ENCODE results near the gene MPIG6B. TPM values are rescaled to one million over a fixed set of nuclear protein-coding genes. Genes with fewer than 3 reads are reported as not detected.
"Not testable (repeated sequence)": the region's sequence is repeated elsewhere in the genome, so short reads cannot be mapped to it uniquely, and the experiment has no call there.

The MPIG6B gene
- total RNA-seq, 2 experiments from 2014 or later, result 0.15 to 0.19 TPM

- DNase-seq, result no peak
- H3K4me3 Mint-ChIP-seq, result no peak overlapping the region
- ChIA-PET CTCF (interaction anchor here (0.6 kb wide), 2 partner anchors 81 to 195 kb away, joined by 3 read pairs; no protein-coding TSS in a partner anchor), POLR2A (no interaction called here)
- no peak overlapping the region for H3K27ac Mint-ChIP-seq
- H3K9me3 Mint-ChIP-seq, result no peaks in the 10 kb centered on the region
- no peaks in the 10 kb centered on the region for H3K27me3 Mint-ChIP-seq
- H3K36me3 Mint-ChIP-seq (ENCODE audit: low read depth), result peaks cover 12% of the 10 kb centered on the region
- peaks cover 28% of the 10 kb centered on the region for H3K4me1 Mint-ChIP-seq
These were observed 17.2 kb upstream of the MPIG6B start for GRCh38 chr6:31705931-31706330.

- no peak within 1 kb of the TSS for H3K4me3 Mint-ChIP-seq
- peaks cover 28% of the 10 kb centered on the region for H3K4me1 Mint-ChIP-seq
- H3K9me3 Mint-ChIP-seq, result no peaks in the 10 kb centered on the region
- DNase-seq, result no peak
- H3K27ac Mint-ChIP-seq, result no peak within 1 kb of the TSS
- ChIA-PET POLR2A (no interaction called here), CTCF (interaction anchor here (0.6 kb wide), 1 partner anchor 194 kb away, joined by 3 read pairs; no protein-coding TSS in a partner anchor)
- H3K36me3 Mint-ChIP-seq (ENCODE audit: low read depth), result peaks cover 7% of the 10 kb centered on the region
- no peaks in the 10 kb centered on the region for H3K27me3 Mint-ChIP-seq
These were observed 16.6 kb upstream of the MPIG6B start, which contains the start of gene LY6G6F for GRCh38 chr6:31706599-31706998. Gene LY6G6F, plus strand, starts transcription at chr6:31706866. Its CDS starts 41 bp downstream, at chr6:31706907.

- Mint-ChIP-seq H3K4me1 (peaks cover 31% of the 10 kb centered on the region), H3K27ac (no peak overlapping the region), H3K9me3 (no peaks in the 10 kb centered on the region), H3K27me3 (peaks cover 1% of the 10 kb centered on the region), H3K36me3 (ENCODE audit: low read depth) (peaks cover 1% of the 10 kb centered on the region), H3K4me3 (no peak overlapping the region)
- CTCF ChIA-PET, result no interaction called here
- POLR2A ChIA-PET, result no interaction called here
- no peak for DNase-seq
These were observed 15.5 kb upstream of the MPIG6B start for GRCh38 chr6:31707701-31708100.

- Mint-ChIP-seq H3K4me1 (peaks cover 32% of the 10 kb centered on the region), H3K4me3 (no peak overlapping the region), H3K36me3 (ENCODE audit: low read depth) (no peaks in the 10 kb centered on the region), H3K9me3 (no peaks in the 10 kb centered on the region), H3K27me3 (peaks cover 5% of the 10 kb centered on the region), H3K27ac (no peak overlapping the region)
- POLR2A ChIA-PET, result no interaction called here
- CTCF ChIA-PET, result no interaction called here
- DNase-seq, result no peak
These were observed 14.9 kb upstream of the MPIG6B start for GRCh38 chr6:31708224-31708623.

GRCh38 chr6:31709157-31709556 lies 14.0 kb upstream of the MPIG6B start:
- DNase-seq, POLR2A ChIA-PET: not testable (repeated sequence)
- CTCF ChIA-PET, result interaction anchor here (1.2 kb wide), 1 partner anchor 22 kb away, joined by 6 read pairs; no protein-coding TSS in a partner anchor

GRCh38 chr6:31710523-31711219 lies 12.5 kb upstream of the MPIG6B start:
- peaks cover 7% of the 10 kb centered on the region for H3K27me3 Mint-ChIP-seq
- CTCF ChIA-PET, result interaction anchor here (0.5 to 1.1 kb wide), 3 partner anchors 17 to 144 kb away, joined by 3 read pairs; no protein-coding TSS in a partner anchor
- H3K4me1 Mint-ChIP-seq, result peaks cover 29% of the 10 kb centered on the region
- peak overlapping the region; percentile 48 for H3K27ac Mint-ChIP-seq
- POLR2A ChIA-PET, result no interaction called here
- H3K4me3 Mint-ChIP-seq, result no peak overlapping the region
- H3K36me3 Mint-ChIP-seq (ENCODE audit: low read depth), result no peaks in the 10 kb centered on the region
- DNase-seq, result no peak
- H3K9me3 Mint-ChIP-seq, result no peaks in the 10 kb centered on the region

More at GRCh38 chr6:31709157-31709556, 14.0 kb upstream of the MPIG6B start:
- H3K36me3 Mint-ChIP-seq (ENCODE audit: low read depth); H3K9me3 Mint-ChIP-seq; H3K4me3 Mint-ChIP-seq; H3K27ac Mint-ChIP-seq; H3K27me3 Mint-ChIP-seq: not testable (repeated sequence)
- peaks cover 29% of the 10 kb centered on the region for H3K4me1 Mint-ChIP-seq

- H3K27me3 Mint-ChIP-seq, result peaks cover 7% of the 10 kb centered on the region
- peak overlapping the region; percentile 72 for H3K27ac Mint-ChIP-seq
- no peak for DNase-seq
- H3K9me3 Mint-ChIP-seq, result no peaks in the 10 kb centered on the region
- POLR2A ChIA-PET, result no interaction called here
- H3K4me3 Mint-ChIP-seq, result no peak overlapping the region
- CTCF ChIA-PET, result interaction anchor here (0.5 to 1.4 kb wide), 6 partner anchors 8 to 145 kb away, joined by 3 read pairs; partner anchors contain the start of genes ABHD16A and DDAH2
- no peaks in the 10 kb centered on the region for H3K36me3 Mint-ChIP-seq (ENCODE audit: low read depth)
- peaks cover 29% of the 10 kb centered on the region for H3K4me1 Mint-ChIP-seq
These were observed 11.9 kb upstream of the MPIG6B start for GRCh38 chr6:31711233-31711632.

GRCh38 chr6:31712296-31712695 lies 10.9 kb upstream of the MPIG6B start:
- Mint-ChIP-seq H3K4me3 (no peak overlapping the region), H3K27me3 (peaks cover 7% of the 10 kb centered on the region), H3K27ac (peak overlapping the region; percentile 25), H3K9me3 (no peaks in the 10 kb centered on the region), H3K4me1 (peaks cover 29% of the 10 kb centered on the region), H3K36me3 (ENCODE audit: low read depth) (no peaks in the 10 kb centered on the region)
- CTCF ChIA-PET, result interaction anchor here (0.7 to 2.6 kb wide), 5 partner anchors 9 to 113 kb away, joined by 3 to 13 read pairs (median 3); partner anchors contain the start of genes ABHD16A, DDAH2, LY6G6C and MPIG6B
- DNase-seq, result peak; percentile 38
- POLR2A ChIA-PET, result no interaction called here

- POLR2A ChIA-PET, result no interaction called here
- CTCF ChIA-PET, result interaction anchor here (0.8 to 2.6 kb wide), 3 partner anchors 9 to 69 kb away, joined by 3 to 13 read pairs (median 4); partner anchors contain the start of genes LY6G6C and MPIG6B
- no peaks in the 10 kb centered on the region for H3K36me3 Mint-ChIP-seq (ENCODE audit: low read depth)
These were observed 9.7 kb upstream of the MPIG6B start for GRCh38 chr6:31713465-31713864.

GRCh38 chr6:31713991-31714684 lies 9.0 kb upstream of the MPIG6B start:
- Mint-ChIP-seq H3K4me3 (no peak overlapping the region), H3K36me3 (ENCODE audit: low read depth) (no peaks in the 10 kb centered on the region), H3K27me3 (peaks cover 7% of the 10 kb centered on the region), H3K9me3 (no peaks in the 10 kb centered on the region), H3K4me1 (peaks cover 29% of the 10 kb centered on the region), H3K27ac (peak overlapping the region; percentile 38)
- DNase-seq, result no peak
- POLR2A ChIA-PET, result no interaction called here
- CTCF ChIA-PET, result interaction anchor here (0.8 to 2.6 kb wide), 5 partner anchors 8 to 69 kb away, joined by 3 to 13 read pairs (median 4); partner anchors contain the start of genes ABHD16A, LY6G6C and MPIG6B

More at GRCh38 chr6:31713465-31713864, 9.7 kb upstream of the MPIG6B start:
- DNase-seq, result no peak
- Mint-ChIP-seq H3K27ac (no peak overlapping the region), H3K9me3 (no peaks in the 10 kb centered on the region), H3K27me3 (peaks cover 7% of the 10 kb centered on the region), H3K4me3 (no peak overlapping the region), H3K4me1 (peaks cover 29% of the 10 kb centered on the region)

GRCh38 chr6:31715022-31715958 lies 7.9 kb upstream of the MPIG6B start, which contains the start of gene LY6G6D:
Gene LY6G6D, plus strand, starts transcription at chr6:31715348. Its CDS starts 8 bp downstream, at chr6:31715356.
- POLR2A ChIA-PET, result no interaction called here
- Mint-ChIP-seq H3K36me3 (ENCODE audit: low read depth) (no peaks in the 10 kb centered on the region), H3K9me3 (no peaks in the 10 kb centered on the region), H3K4me1 (peaks cover 28% of the 10 kb centered on the region), H3K4me3 (no peak within 1 kb of the TSS), H3K27me3 (peaks cover 7% of the 10 kb centered on the region), H3K27ac (no peak within 1 kb of the TSS)
- DNase-seq, result no peak
- CTCF ChIA-PET, result interaction anchor here (0.9 to 2.6 kb wide), 7 partner anchors 7 to 223 kb away, joined by 3 to 13 read pairs (median 4); partner anchors contain the start of genes ABHD16A, LY6G6C and MPIG6B
